Measurements from ENCODE around the gene TMEM269. TPM values are rescaled to one million over a fixed set of nuclear protein-coding genes. Genes with fewer than 3 reads are reported as not detected.
"Not testable (repeated sequence)": the region's sequence is repeated elsewhere in the genome, so short reads cannot be mapped to it uniquely, and the experiment has no call there.

The TMEM269 gene
- total RNA-seq, 2 donors from 2014 or later = 0.20 to 0.66 TPM

DNA sequence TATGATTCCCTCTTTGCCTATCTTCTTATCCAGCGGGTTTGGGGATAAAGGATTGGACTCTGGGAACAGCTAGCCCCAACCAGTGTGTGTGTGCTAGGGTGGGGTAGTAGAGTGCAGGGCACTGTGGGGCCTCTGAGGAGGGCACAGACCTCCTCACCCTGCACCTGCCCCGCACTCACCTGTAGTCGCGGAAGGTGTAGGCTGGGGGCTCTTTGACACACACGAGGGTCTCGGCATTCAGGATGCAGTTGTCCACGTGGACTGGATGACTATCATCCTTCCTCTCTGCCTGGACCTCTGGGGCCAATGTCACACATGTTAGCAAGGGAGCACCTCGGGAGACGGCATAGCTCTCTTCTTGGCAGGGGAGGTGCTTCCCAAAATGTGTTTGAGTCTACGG lies 36.8 kb upstream of the TMEM269 start:
- Mint-ChIP-seq H3K4me3 (no peak overlapping the region), H3K36me3 (ENCODE audit: low read depth) (peaks cover 55% of the 10 kb centered on the region), H3K4me1 (peaks cover 5% of the 10 kb centered on the region), H3K9me3 (peaks cover 21% of the 10 kb centered on the region), H3K27ac (peak overlapping the region; percentile 49), H3K27me3 (ENCODE audit: insufficient read depth) (no peaks in the 10 kb centered on the region)
- Histone ChIP-seq H3K27ac (ENCODE audit: low read depth, low read length) (no peak overlapping the region), H3K4me3 (ENCODE audit: low read length) (no peak overlapping the region), H3K4me1 (ENCODE audit: control insufficient read depth, insufficient read depth, low read length) (no peaks in the 10 kb centered on the region), H3K36me3 (ENCODE audit: control insufficient read depth, insufficient read depth, low read length) (peaks cover 38% of the 10 kb centered on the region), H3K27me3 (ENCODE audit: control insufficient read depth, insufficient read depth, low read length, poor library complexity, severe bottlenecking) (no peaks in the 10 kb centered on the region), H3K9me3 (ENCODE audit: control insufficient read depth, low read length) (peaks cover 13% of the 10 kb centered on the region), H3K9ac (ENCODE audit: extremely low read depth, low read length, poor library complexity, severe bottlenecking) (no peak overlapping the region)
- no peak for DNase-seq
- TF ChIP-seq, protein P1, sequence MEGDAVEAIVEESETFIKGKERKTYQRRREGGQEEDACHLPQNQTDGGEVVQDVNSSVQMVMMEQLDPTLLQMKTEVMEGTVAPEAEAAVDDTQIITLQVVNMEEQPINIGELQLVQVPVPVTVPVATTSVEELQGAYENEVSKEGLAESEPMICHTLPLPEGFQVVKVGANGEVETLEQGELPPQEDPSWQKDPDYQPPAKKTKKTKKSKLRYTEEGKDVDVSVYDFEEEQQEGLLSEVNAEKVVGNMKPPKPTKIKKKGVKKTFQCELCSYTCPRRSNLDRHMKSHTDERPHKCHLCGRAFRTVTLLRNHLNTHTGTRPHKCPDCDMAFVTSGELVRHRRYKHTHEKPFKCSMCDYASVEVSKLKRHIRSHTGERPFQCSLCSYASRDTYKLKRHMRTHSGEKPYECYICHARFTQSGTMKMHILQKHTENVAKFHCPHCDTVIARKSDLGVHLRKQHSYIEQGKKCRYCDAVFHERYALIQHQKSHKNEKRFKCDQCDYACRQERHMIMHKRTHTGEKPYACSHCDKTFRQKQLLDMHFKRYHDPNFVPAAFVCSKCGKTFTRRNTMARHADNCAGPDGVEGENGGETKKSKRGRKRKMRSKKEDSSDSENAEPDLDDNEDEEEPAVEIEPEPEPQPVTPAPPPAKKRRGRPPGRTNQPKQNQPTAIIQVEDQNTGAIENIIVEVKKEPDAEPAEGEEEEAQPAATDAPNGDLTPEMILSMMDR (conservative IDR thresholded peaks at IDR 0.05) = no peak
- whole genome bisulfite sequencing, 2 experiments (ENCODE audit: insufficient coverage in 1 of 2, insufficient read length in 1 of 2) = 91 to 96% methylated on average over 8 to 10 of the region's 10 CpGs

DNA sequence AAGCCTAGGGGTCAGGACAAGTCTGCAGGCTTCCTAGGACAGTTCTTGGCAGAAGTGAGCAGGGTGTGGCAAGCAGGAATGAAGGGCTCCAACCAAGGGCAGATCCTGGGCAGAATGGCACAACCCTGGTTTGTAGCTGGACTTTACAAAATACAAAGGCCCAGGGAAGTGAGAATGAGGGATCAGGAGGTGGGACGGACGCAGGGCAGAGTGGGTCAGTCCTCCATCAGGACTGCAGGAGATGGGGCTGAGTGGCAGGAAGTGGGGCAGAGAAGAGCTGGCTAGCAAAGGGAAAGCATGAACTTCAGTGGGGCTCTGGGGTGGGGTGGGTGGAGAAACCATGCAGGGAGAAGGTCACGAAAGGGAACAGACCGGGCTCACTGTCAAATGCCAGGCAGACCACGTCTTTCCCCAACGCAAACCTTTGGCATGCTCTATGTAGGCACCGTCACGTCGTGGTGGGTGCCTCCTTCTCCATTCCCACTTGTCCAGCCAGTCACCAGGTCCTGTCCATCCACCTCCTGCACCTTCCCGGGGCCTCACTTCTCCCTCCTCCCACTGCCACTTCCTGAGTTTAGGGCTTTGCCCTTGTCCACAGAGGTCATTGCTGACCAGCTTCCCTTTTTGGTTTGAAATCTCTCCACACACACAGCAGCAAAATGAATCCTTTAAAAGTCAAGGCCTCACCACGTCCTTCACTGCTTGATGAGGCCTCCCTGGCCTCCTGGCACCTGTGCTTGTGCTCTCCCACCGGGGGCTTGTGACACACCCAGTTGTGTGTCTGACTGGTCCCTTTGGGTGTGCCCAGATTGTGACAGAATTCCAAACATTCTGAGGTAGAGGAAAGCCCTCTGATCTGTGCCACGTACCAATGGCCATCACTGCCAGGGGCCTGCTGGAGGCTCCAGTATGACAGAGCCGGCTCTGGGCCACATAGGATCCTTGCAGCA lies 36.1 kb upstream of the TMEM269 start:
- peaks cover 9% of the 10 kb centered on the region for H3K4me1 Mint-ChIP-seq
- Histone ChIP-seq H3K9ac (ENCODE audit: extremely low read depth, low read length, poor library complexity, severe bottlenecking) (no peak overlapping the region), H3K4me1 (ENCODE audit: control insufficient read depth, insufficient read depth, low read length) (no peaks in the 10 kb centered on the region), H3K27ac (ENCODE audit: low read depth, low read length) (no peak overlapping the region), H3K27me3 (ENCODE audit: control insufficient read depth, insufficient read depth, low read length, poor library complexity, severe bottlenecking) (no peaks in the 10 kb centered on the region), H3K4me3 (ENCODE audit: low read length) (no peak overlapping the region), H3K9me3 (ENCODE audit: control insufficient read depth, low read length) (peaks cover 13% of the 10 kb centered on the region), H3K36me3 (ENCODE audit: control insufficient read depth, insufficient read depth, low read length) (peaks cover 43% of the 10 kb centered on the region)
- no peak for DNase-seq
- no peak overlapping the region for H3K27ac Mint-ChIP-seq
- WGBS, 2 experiments (ENCODE audit: insufficient coverage in 1 of 2, insufficient read length in 1 of 2) = 95 to 96% methylated on average over 7 to 14 of the region's 14 CpGs
- peaks cover 60% of the 10 kb centered on the region for H3K36me3 Mint-ChIP-seq (ENCODE audit: low read depth)
- H3K27me3 Mint-ChIP-seq (ENCODE audit: insufficient read depth) = no peaks in the 10 kb centered on the region
- H3K9me3 Mint-ChIP-seq = peaks cover 21% of the 10 kb centered on the region
- H3K4me3 Mint-ChIP-seq = no peak overlapping the region
- TF ChIP-seq, protein P1 (conservative IDR thresholded peaks at IDR 0.05) = no peak

DNA sequence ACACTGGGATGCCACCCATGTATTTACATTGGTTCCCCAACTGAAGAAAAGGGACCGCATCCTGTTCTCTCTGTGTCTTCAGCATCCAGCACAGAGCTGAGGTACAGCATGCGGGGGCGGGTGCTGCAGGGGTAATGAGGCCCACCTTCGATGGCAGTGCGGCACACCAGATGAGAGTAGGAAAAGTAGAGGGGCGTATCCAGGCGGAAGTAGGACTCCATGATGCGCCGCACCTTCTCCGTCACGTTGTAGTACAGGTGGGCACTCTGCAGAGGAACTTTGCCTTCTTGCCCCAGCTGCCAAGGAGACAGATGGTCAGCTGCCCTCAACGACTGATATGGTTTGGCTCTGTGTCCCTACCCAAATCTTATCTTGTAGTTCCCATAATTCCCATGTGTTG lies 34.8 kb upstream of the TMEM269 start:
- no peak overlapping the region for H3K27ac ChIP-seq (ENCODE audit: low read depth, low read length)
- H3K27me3 ChIP-seq (ENCODE audit: control insufficient read depth, insufficient read depth, low read length, poor library complexity, severe bottlenecking) = no peaks in the 10 kb centered on the region
- DNase-seq = no peak
- 97 to 98% methylated on average over 11 to 12 of the region's 12 CpGs for WGBS, 2 experiments (ENCODE audit: insufficient coverage in 1 of 2, insufficient read length in 1 of 2)
- TF ChIP-seq, protein P1 (conservative IDR thresholded peaks at IDR 0.05) = no peak
- H3K4me1 Mint-ChIP-seq = peaks cover 9% of the 10 kb centered on the region
- H3K4me3 Mint-ChIP-seq = no peak overlapping the region
- H3K27me3 Mint-ChIP-seq (ENCODE audit: insufficient read depth) = no peaks in the 10 kb centered on the region
- peaks cover 21% of the 10 kb centered on the region for H3K9me3 Mint-ChIP-seq
- H3K9ac ChIP-seq (ENCODE audit: extremely low read depth, low read length, poor library complexity, severe bottlenecking) = no peak overlapping the region
- peaks cover 72% of the 10 kb centered on the region for H3K36me3 Mint-ChIP-seq (ENCODE audit: low read depth)
- no peak overlapping the region for H3K4me3 ChIP-seq (ENCODE audit: low read length)
- peaks cover 56% of the 10 kb centered on the region for H3K36me3 ChIP-seq (ENCODE audit: control insufficient read depth, insufficient read depth, low read length)
- H3K4me1 ChIP-seq (ENCODE audit: control insufficient read depth, insufficient read depth, low read length) = no peaks in the 10 kb centered on the region
- H3K9me3 ChIP-seq (ENCODE audit: control insufficient read depth, low read length) = peaks cover 13% of the 10 kb centered on the region
- no peak overlapping the region for H3K27ac Mint-ChIP-seq

DNA sequence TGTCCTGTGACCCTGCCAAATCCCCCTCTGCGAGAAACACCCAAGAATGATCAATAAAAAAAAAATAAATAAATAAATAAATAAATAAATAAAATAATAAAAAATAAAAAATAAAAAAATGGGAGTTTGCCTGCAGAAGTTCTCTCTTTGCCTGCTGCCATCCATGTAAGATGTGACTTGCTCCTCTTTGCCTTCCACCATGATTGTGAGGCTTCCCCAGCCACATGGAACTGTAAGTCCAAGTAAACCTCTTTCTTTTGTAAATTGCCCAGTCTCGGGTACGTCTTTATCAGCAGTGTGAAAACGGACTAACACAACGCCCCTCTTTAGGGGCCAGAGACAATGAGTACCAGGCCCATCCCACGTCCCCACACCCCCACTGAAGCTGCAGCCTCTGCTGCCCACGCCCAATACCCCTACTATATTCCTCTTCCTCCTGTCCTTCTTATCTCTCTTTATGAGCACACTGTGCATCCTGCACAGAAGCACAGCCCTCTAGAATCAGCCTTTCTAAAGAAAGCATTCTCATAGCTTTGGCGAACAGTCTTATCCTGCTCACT lies 33.2 kb upstream of the TMEM269 start:
- WGBS, 2 experiments (ENCODE audit: insufficient coverage in 1 of 2, insufficient read length in 1 of 2) = 93 to 99% methylated on average over 5 to 7 of the region's 8 CpGs
- H3K4me1 Mint-ChIP-seq = not testable (repeated sequence)

More for the DNA sequence above, 33.2 kb upstream of the TMEM269 start:
- not testable (repeated sequence) for H3K27ac ChIP-seq (ENCODE audit: low read depth, low read length); H3K9ac ChIP-seq (ENCODE audit: extremely low read depth, low read length, poor library complexity, severe bottlenecking); H3K4me1 ChIP-seq (ENCODE audit: control insufficient read depth, insufficient read depth, low read length); H3K4me3 Mint-ChIP-seq; H3K27me3 Mint-ChIP-seq (ENCODE audit: insufficient read depth); H3K27ac Mint-ChIP-seq; H3K27me3 ChIP-seq (ENCODE audit: control insufficient read depth, insufficient read depth, low read length, poor library complexity, severe bottlenecking); DNase-seq
- Histone ChIP-seq H3K9me3 (ENCODE audit: control insufficient read depth, low read length) (peaks cover 13% of the 10 kb centered on the region), H3K4me3 (ENCODE audit: low read length) (peak overlapping the region; percentile 6), H3K36me3 (ENCODE audit: control insufficient read depth, insufficient read depth, low read length) (peaks cover 60% of the 10 kb centered on the region)
- Mint-ChIP-seq H3K9me3 (peaks cover 21% of the 10 kb centered on the region), H3K36me3 (ENCODE audit: low read depth) (peaks cover 80% of the 10 kb centered on the region)
